GM11168 (cell line): ENCODE measurements around the gene C10orf120.

Source experiments
- in situ Hi-C: fragments of 300-500 bp; cut with MboI; formaldehyde crosslinking; loops from one replicate; pipeline ENCODE4 v1.12.0; 2022; ENCODE audit warnings: low sequenced_read_pairs; ENCODE audit not compliant: unreplicated experiment

The C10orf120 gene

GRCh38 chr10:122699796-122700455, at the start of gene C10orf120:
TSS of gene C10orf120 (minus strand) at chr10:122699846. CDS start at chr10:122699790, 56 bp downstream.
- in situ Hi-C loops: no loop called here

DNA sequence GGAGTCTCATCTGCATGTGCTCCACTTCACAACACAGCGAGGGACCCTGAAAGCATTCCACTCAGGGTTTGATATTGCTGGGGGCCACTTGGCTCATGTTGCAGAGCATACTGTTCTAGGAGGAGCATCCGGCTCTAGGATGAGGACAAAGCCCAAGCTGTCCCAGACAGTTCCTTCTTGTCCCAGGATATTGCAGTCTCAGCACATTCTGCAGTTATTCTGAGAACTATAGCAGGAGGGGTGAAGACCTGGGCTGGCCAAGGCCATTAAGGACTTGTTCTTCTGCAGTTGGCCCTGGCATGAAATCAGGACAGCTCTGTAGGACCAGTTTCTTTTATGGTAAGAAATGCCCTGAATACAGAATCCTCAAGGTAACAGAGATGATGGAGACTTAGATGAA, 48.9 kb upstream of the C10orf120 start:
- in situ Hi-C loops: no loop called here

DNA sequence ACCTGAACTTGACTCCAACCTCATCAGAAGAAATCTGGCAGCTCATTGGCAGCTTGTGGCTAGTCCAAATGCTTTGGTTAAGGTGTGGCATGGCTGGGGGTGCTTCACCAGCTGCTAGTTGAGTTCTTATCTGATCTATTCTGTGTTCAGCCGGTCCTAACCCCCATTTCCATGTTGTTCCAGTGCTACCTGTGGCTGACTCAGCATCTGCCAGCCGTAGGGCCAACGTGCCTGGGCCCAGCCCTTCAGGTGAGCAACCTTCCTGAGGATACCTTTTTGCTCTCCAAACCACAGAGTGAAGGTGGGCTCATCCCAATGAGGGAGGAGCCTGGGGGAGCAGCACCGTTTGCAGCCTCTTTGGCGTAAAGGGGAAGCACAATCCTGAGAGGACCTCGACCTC, 46.8 kb upstream of the C10orf120 start:
- in situ Hi-C loops: no loop called here

GRCh38 chr10:122744257-122744656, 44.6 kb upstream of the C10orf120 start:
- in situ Hi-C loops: no loop called here

GRCh38 chr10:122740640-122741039, 41.0 kb upstream of the C10orf120 start:
- in situ Hi-C loops: no loop called here

DNA sequence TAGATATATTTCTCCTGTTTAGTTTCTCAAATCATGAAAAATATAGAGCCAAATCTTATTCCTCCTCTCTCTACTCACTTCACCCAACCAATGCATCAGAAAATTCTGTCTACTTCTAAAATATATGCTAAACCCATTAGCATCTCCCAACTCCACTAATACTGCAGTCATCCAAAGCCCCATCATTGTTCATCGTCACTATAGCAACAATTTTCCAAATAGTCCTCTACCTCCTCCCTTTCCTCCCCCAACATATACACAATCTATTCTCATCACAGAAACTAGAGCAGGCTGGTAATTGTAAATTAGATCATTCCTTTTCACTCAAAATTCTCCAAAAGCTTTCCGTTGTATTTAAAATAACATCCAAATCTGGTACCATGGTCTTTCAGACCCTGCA, 38.4 kb upstream of the C10orf120 start:
- in situ Hi-C loops: no loop called here

DNA sequence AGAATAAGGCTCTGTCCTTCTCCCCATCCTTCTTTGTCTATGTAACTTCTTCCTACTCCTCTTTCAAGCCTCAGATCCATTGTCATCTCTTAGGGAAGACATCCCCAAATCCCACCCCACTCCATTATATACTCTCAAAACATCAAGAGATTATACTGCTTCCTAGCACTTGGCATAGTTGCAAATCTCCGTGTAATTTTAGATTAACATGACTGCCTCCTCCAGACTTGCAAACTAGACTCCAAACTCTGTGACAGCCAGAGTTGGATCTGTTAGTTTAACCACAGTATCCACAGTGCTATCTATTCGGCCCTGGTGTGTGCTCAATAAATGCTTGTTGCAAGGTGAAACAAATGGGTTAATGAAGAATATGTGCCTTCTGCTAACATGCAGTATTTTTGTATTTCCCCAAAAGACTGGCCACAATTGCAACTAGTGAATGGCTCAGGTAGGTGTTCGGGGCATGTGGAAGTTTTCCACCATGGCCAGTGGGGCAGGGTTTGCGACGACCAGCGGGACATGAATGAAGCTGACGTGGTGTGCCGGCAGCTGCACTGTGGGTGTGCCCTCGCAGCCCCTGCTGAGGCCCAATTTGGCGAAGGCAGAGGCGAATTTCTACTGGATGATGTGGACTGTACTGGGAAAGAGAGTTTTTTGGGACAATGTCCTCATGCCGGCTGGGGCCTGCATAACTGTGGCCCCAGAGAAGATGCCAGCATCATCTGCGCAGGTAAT, 34.5 kb upstream of the C10orf120 start:
- in situ Hi-C loops: no loop called here

- in situ Hi-C loops: no loop called here
Observed at GRCh38 chr10:122733443-122733842, 33.8 kb upstream of the C10orf120 start.

DNA sequence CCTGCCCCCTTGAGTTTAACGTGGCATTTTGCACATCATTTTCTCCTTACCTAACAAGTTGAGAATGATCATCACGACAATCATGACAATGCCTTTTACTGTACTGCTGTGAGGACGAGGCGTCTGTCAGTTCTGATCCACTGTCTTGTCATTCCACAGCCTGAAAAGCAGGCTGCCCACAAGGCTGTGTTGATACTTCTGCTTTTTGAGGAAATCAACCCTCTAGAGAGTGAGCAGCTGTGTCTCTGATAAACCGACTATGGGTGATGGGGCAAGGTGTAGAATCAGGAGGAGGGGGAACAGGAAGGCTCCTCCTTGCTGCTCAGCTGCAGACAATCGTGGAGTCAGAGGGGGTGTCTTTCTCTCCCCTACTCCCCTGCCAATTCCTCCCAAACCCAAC, 30.6 kb upstream of the C10orf120 start:
- in situ Hi-C loops: no loop called here

DNA sequence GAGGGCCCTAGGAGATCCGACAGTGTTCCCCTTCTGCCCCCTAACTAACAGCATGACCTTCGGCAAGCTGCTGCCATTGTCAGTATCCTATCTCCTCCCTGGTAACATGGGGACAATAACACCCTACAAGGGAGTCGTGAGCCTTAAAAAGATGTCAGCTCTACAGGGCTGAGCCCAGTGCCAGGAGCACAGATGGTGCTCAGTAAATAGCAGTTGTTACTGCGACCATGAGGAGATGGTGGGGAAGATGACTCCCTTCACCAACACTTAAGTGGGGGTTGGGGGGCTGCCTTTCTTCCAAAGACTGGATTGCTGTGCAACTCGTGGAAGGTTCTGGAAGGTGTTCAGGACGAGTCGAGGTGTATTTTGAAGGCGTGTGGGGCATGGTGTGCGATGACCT, 29.5 kb upstream of the C10orf120 start:
- in situ Hi-C loops: no loop called here

DNA sequence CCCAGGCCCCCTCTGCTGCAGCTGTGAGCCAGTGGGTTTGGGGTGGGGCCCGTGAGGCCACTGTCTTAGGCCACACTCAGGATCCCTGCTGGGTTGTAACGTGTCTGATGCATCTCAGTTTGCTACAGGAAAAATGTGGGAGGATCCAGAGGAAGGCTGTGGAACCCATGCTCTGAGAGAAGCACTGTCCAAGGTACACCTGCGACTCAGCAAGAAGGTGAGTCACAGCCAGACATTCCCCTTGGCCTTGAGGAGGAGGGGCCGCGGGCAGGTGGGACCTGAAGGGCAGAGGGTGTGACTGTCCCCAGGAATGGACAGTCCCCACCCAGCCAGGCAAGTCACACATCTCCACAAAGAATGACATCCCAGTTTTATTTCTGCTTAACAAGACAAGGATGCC, 27.8 kb upstream of the C10orf120 start:
- in situ Hi-C loops: no loop called here

GRCh38 chr10:122725768-122726167, 26.1 kb upstream of the C10orf120 start:
- in situ Hi-C loops: no loop called here

DNA sequence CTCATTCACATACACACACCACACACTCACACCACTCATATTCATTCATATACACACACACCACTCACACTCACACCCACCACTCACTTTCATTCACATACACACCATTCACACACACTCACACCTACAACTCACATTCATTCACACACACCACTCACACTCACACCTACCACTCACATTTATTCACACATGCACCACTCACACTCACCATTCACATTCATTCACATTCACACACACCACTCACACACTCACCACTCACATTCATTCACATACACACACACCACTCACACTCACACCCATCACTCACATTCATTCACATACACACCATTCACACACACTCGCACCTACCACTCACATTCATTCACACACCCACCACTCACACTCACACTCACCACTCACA, 25.4 kb upstream of the C10orf120 start:
- in situ Hi-C loops: no loop called here

GRCh38 chr10:122721111-122721510, 21.5 kb upstream of the C10orf120 start:
- in situ Hi-C loops: no loop called here

DNA sequence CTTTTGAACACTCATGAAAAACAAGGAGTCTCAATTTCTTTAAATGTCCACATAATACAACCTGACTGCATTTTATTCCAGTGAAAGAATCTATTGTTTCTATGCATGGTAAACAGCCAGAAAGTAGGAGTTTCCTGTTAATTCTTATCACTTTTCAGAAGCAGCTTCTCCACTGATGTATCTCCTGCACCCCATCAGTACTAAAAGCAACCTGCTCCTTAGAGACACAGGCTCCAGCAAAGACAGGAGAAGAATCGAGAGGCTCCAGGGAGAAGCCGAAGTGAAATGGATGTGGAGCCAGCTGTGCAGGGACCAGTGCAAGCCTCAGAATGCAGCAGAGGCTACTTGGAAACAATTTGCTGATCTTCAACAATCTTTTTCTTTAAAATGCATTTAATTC, 16.4 kb upstream of the C10orf120 start:
- in situ Hi-C loops: no loop called here

DNA sequence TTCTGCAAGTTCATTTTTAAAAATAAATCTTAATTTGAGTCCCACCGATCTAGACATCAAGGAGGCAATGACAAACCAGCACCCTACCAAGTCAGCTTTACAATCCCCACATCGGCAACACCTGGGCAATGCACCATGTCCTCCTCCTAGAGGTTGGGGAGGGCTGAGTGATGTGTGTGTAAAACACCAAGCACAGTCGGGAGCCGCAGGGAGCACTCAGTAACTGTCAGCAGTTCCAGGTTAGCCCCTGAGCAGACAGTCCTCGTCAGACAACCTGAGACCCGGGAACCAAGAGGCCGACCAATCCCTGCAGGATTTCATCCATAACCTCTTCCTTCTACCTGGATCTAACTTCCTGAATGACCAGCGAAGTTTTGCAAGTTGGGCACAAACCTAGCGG, 15.9 kb upstream of the C10orf120 start:
- in situ Hi-C loops: no loop called here

DNA sequence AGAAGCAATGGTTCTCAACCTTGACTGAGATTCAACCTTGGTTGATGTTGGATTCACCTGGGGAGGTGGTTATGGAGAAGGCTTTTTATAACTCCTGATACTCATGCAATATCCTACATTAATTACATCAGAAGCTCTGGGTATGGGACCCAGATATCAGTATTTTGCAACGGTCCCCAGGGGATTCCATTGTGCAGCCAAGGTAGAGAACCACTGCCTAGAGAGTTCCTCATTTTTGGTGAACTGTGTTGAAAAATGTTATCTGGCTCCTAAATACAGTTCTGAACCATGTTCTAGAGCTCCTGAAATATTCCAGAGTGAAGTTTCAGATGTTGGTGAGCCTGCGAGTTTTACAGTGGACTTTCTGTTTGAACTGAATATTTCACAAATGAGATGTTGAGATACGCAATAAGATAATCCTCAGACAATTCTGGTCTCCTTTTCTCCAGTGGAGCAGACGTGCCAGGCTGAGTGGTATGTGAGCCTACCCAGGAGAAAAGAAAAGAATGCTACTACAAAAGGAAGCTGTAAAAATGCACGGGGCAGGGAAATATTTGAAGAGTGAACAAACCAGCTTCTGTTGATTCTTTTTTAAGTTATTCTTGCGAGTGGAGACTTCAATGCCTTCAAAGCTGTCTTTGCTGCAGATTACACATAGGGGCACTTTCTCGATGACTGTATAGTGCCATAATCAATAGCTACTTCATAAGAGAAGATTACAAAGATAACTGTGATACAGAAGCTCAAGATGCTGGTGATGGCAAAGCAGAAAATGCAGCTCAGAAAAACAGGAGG, 13.6 kb upstream of the C10orf120 start:
- in situ Hi-C loops: no loop called here

GRCh38 chr10:122710576-122710975, 10.9 kb upstream of the C10orf120 start:
- in situ Hi-C loops: no loop called here

DNA sequence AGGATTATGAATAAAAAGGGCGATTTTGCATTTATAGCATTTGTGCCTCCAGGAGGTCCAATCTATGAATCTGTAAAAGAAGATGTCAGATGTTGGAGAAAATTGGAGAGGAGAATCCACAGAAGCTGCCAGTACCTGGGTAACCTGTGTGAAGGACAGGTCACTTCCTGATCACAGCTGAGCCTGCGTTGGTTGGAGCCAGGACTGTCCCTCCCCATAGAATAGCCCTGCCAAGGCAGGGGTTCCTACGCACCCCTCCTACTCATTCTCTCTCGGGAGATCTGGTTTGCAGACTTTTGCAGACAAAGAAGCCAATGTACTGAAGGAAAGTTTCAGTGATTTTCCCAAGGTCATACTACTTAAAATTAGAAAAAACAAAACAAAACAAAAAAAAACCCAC, 10.3 kb upstream of the C10orf120 start:
- in situ Hi-C loops: no loop called here

- in situ Hi-C loops: no loop called here
Observed at GRCh38 chr10:122707535-122707934, 7.9 kb upstream of the C10orf120 start.

- in situ Hi-C loops: no loop called here
Observed at GRCh38 chr10:122706947-122707346, 7.3 kb upstream of the C10orf120 start.
